Measurements from ENCODE around the gene NCKAP5. TPM values are rescaled to one million over a fixed set of nuclear protein-coding genes. Genes with fewer than 3 reads are reported as not detected.

Gene NCKAP5
- total and polyA plus RNA-seq, 2 of the 8 experiments (the other 6 are each of a cell fraction or from before 2014, with no cell fraction given) = 0.27 to 0.86 TPM

GRCh38 chr2:132701810-132702209 is 866.5 kb downstream of the NCKAP5 start:
- TF ChIP-seq MAX (IDR thresholded peaks at IDR 0.05) = no peak
- TF ChIP-seq ZNF274 (IDR thresholded peaks at IDR 0.05; ENCODE audit: borderline replicate concordance, extremely low read depth, low read length) = no peak
- TF ChIP-seq POU5F1 (IDR thresholded peaks at IDR 0.05; ENCODE audit: low read depth, low read length) = no peak
- TF ChIP-seq GTF2F1 (IDR thresholded peaks at IDR 0.05; ENCODE audit: borderline replicate concordance, low read depth, low read length) = no peak
- TF ChIP-seq BCL11A (IDR thresholded peaks at IDR 0.05; ENCODE audit: low read depth in 2 of 2, low read length in 2 of 2) = no peak
- no peak for TF ChIP-seq POLR2A (IDR thresholded peaks at IDR 0.05; ENCODE audit: control extremely low read depth in 1 of 2, low read depth in 2 of 2, low read length in 2 of 2)
- no peak for TF ChIP-seq BRCA1 (IDR thresholded peaks at IDR 0.05; ENCODE audit: low read depth, low read length)
- TF ChIP-seq BACH1 (IDR thresholded peaks at IDR 0.05; ENCODE audit: low read length) = no peak
- no peak for TF ChIP-seq CHD1 (IDR thresholded peaks at IDR 0.05; ENCODE audit: low read depth, low read length)
- no peak for TF ChIP-seq TCF12 (IDR thresholded peaks at IDR 0.05; ENCODE audit: low read depth, low read length)
- TF ChIP-seq MAFK (IDR thresholded peaks at IDR 0.05; ENCODE audit: low read depth, low read length) = no peak
- TF ChIP-seq SP2 (IDR thresholded peaks at IDR 0.05; ENCODE audit: low read length) = no peak
- no peak for TF ChIP-seq GABPA (IDR thresholded peaks at IDR 0.05; ENCODE audit: borderline replicate concordance, insufficient read depth, low read length)
- no peak for TF ChIP-seq RNF2 (IDR thresholded peaks at IDR 0.05; ENCODE audit: borderline replicate concordance, low read depth, low read length, missing control alignments, poor library complexity, severe bottlenecking)
- no peak for TF ChIP-seq HDAC6 (IDR thresholded peaks at IDR 0.05; ENCODE audit: low read depth, low read length)
- no peak for TF ChIP-seq SIX5 (IDR thresholded peaks at IDR 0.05; ENCODE audit: low read depth, low read length)
- Histone ChIP-seq H3K79me2 (ENCODE audit: control insufficient read depth in 1 of 2, insufficient read depth in 2 of 2, low read length in 2 of 2) (no peaks in the 10 kb centered on the region), H2BK120ac (replicated peaks; ENCODE audit: low read depth, low read length) (no peak overlapping the region), H3K4ac (replicated peaks; ENCODE audit: insufficient read length, low read depth, low read length) (no peak overlapping the region), H4K5ac (ENCODE audit: insufficient read length, low read depth, low read length) (no peak overlapping the region), H3K27ac (ENCODE audit: low read depth, low read length) (no peak overlapping the region), H4K20me1 (replicated peaks in 1 of 2; ENCODE audit: control insufficient read depth in 1 of 2, insufficient read depth in 2 of 2, low read length in 2 of 2) (no peaks in the 10 kb centered on the region), H2AFZ (ENCODE audit: low read length) (no peak overlapping the region), H3K36me3 (ENCODE audit: control insufficient read depth in 2 of 4, insufficient read depth in 4 of 4, low read length in 3 of 4) (no peaks in the 10 kb centered on the region), H2BK12ac (ENCODE audit: low read depth, low read length) (no peak overlapping the region), H3K23me2 (ENCODE audit: low read depth, low read length) (no peaks in the 10 kb centered on the region), H2AK5ac (ENCODE audit: low read depth, low read length) (no peak overlapping the region), H2BK5ac (ENCODE audit: low read depth, low read length) (no peak overlapping the region), H3K79me1 (ENCODE audit: low read depth, low read length) (no peaks in the 10 kb centered on the region), H3K9me3 (ENCODE audit: insufficient read depth in 2 of 2, low read depth in 1 of 2, low read length in 1 of 2) (no peaks in the 10 kb centered on the region), H3K18ac (ENCODE audit: extremely low read depth, low read length) (no peak overlapping the region), H2BK15ac (ENCODE audit: low read length) (no peak overlapping the region), H4K91ac (replicated peaks; ENCODE audit: insufficient read length, low read length) (no peak overlapping the region), H3K56ac (replicated peaks; ENCODE audit: insufficient read length, low read depth, low read length) (no peak overlapping the region), H3K14ac (ENCODE audit: insufficient read length) (no peak overlapping the region), H4K8ac (ENCODE audit: extremely low read depth, insufficient read depth, low read length) (no peak overlapping the region), H3K9ac (replicated peaks in 1 of 4; ENCODE audit: extremely low read depth in 1 of 4, low read depth in 3 of 4, low read length in 3 of 4) (no peak overlapping the region), H3K4me3 (ENCODE audit: extremely low read depth in 1 of 4, insufficient read depth in 2 of 4, low read depth in 3 of 4, low read length in 4 of 4) (no peak overlapping the region), H3K23ac (ENCODE audit: insufficient read length) (no peak overlapping the region), H3K4me1 (replicated peaks in 1 of 4; ENCODE audit: control insufficient read depth in 3 of 4, insufficient read depth in 4 of 4, low read length in 3 of 4) (no peaks in the 10 kb centered on the region), H3K27me3 (replicated peaks in 1 of 4; ENCODE audit: control insufficient read depth in 3 of 4, extremely low read depth in 1 of 4, insufficient read depth in 3 of 4, low read length in 3 of 4) (no peaks in the 10 kb centered on the region), H3K4me2 (ENCODE audit: insufficient read depth in 1 of 2, low read depth in 2 of 2, low read length in 2 of 2) (no peak overlapping the region), H2BK20ac (ENCODE audit: low read length) (no peak overlapping the region)
- ChIA-PET POLR2A (ENCODE audit: partially characterized antibody) (no interaction called here), CTCF (ENCODE audit: partially characterized antibody) (interaction anchor here (1.9 kb wide), 1 partner anchor 24 kb away, joined by 3 read pairs; no protein-coding TSS in a partner anchor)
- FAIRE-seq (no peak), DNase-seq (ENCODE audit: low read depth in 1 of 2, low spot score in 2 of 2) (no peak)
- 98% methylated on average over 2 of the region's 2 CpGs; no CpG with 5 or more reads in 1 of the 2 experiments for WGBS, 2 experiments (ENCODE audit: extremely low coverage in 1 of 2, insufficient coverage in 1 of 2, insufficient read length in 1 of 2, insufficient replicate concordance in 2 of 2, low coverage in 1 of 2, low lambda C conversion rate in 2 of 2, missing lambda C conversion rate in 1 of 2)
